NCI-H774 (cell line): ENCODE data around the gene ZNF483.
"Not testable (repeated sequence)": the region's sequence is repeated elsewhere in the genome, so short reads cannot be mapped to it uniquely, and the experiment has no call there.

Experiments used
- DNase-seq: peaks from one replicate; lab custom pipeline; 2025; lab: John Stamatoyannopoulos, UW

ZNF483 gene

DNA sequence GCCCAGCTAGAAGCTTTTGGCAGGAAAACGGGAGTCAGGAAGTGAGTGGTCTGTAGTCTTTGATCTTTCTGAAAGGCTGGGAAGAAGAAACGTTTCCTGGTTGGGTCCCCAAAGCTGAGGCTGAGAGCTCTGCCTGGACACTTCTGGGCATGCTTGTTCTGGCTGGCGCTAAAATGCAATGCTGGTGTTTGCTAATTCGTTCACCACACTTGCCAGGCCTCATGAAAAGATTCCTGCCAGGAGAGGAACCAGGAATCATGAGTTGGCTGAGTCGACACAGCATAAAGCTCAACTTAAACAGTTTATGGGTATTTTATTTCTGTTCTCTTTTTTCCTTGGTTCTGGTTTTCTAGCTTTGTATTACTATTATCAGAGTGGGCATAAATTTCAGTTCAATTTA is 85.2 kb downstream of the ZNF483 start:
- no peak for DNase-seq

GRCh38 chr9:111610845-111611244 is 85.9 kb downstream of the ZNF483 start:
- no peak for DNase-seq

DNA sequence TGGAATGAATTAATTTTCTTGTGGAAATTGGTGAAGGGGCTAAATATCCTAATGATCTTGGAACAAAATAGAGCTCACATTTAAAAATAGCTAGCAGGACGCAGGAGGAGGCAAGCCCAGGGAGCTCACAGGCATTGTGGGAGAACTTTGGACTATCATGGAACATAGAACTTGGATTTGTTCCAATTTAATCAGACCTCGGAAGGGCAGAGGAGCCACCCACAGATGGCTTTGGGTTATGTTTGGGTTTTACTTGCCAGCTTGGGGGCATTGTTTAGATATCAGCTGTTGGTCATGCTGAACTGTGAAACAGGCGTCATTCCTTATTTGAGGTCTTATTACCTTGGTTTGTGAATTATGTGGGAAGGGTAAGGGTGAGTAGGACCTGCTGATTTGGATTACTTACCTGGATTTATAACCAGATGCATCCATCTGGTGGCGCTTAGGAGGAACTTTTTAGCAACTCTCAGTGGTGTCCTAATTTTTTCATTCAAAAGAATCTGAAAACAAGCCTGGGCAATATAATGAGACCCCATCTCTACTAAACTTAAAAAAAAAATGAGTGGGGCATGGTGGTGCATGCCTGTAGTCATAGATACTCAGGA is 88.6 kb downstream of the ZNF483 start:
- DNase-seq = no peak

DNA sequence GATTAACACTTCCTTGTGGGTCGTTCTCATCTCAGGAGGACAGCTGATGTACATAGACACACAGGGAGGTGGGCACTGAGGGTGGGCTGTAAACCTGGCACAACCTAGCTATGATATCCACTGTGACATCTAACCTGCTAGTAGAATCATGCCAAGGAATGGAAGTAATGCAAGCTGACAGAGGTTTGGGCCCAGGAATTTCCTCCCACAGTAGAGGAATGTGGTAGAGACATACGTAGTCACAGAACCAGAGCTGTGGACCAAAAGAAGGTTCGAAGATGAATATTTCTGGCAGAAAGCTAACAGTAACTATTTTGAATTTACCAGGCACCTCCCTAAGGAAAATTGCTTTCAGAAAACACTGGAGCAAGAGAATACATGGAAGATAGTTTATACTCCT is 90.9 kb downstream of the ZNF483 start:
- DNase-seq = no peak

DNA sequence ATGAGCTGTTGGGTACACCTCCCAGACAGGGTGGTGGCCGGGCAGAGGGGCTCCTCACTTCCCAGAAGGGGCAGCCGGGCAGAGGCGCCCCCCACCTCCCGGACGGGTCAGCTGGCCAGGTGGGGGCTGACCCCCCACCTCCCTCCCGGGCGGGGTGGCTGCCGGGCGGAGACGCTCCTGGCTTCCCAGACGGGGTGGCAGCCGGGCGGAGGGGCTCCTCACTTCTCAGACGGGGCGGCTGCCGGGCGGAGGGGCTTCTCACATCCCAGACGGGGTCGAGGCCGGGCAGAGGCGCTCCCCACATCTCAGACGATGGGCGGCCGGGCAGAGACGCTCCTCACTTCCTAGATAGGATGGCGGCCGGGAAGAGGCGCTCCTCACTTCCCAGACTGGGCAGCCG is 92.4 kb downstream of the ZNF483 start:
- DNase-seq = not testable (repeated sequence)

GRCh38 chr9:111621895-111622480 is 97.0 kb downstream of the ZNF483 start:
- no peak for DNase-seq

DNA sequence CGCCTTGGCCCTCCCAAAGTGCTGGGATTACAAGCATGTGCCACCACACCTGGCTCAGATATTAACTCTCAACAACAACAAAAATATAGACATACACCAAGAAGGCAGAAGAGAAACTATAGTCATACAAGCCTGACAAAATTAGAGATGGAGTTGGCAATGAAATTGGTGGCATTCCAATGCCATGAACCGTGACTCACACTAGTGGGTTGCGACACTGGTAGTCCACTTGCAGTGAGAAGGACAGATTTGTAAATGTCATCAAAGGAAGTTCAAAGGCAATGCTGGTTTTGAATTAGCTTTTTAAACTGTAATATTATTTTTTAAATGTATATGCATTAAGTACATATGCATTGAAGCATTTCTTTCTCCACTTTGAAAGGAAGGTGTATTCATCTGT is 97.6 kb downstream of the ZNF483 start:
- no peak for DNase-seq
